Neural progenitor cell (in vitro differentiated cells): ENCODE data around the gene SBF2. TPM values are rescaled to one million over a fixed set of nuclear protein-coding genes. Genes with fewer than 3 reads are reported as not detected.

Experiments used
- DNase-seq: peaks from one replicate; pipeline ENCODE4 v3.0.0-alpha.2; 2016; ENCODE audit warnings: low spot score
- H2AFZ ChIP-seq: fragments of 200-600 bp; sonication (generic); replicated peaks from 2 replicates; pipeline ENCODE4 v1.6.1; 2016; ENCODE audit warnings: antibody characterized with exemption
- H3F3A ChIP-seq: fragments of 200-600 bp; sonication (generic); 2 replicates; pipeline ENCODE4 v1.6.1; 2016; ENCODE audit warnings: antibody characterized with exemption, low read depth
- H3K27ac ChIP-seq: fragments of 200-600 bp; sonication (generic); 2 replicates; pipeline ENCODE4 v1.5.1; 2016; ENCODE audit warnings: mild to moderate bottlenecking
- H3K27me3 ChIP-seq: fragments of 200-600 bp; sonication (generic); 2 replicates; pipeline ENCODE4 v1.6.1; 2016; ENCODE audit warnings: mild to moderate bottlenecking, moderate library complexity
- H3K36me3 ChIP-seq: fragments of 200-600 bp; sonication (generic); 2 replicates; pipeline ENCODE4 v1.5.1; 2016
- H3K4me1 ChIP-seq: fragments of 200-600 bp; sonication (generic); 2 replicates; pipeline ENCODE4 v1.6.1; 2016; ENCODE audit warnings: mixed run types
- H3K4me2 ChIP-seq: fragments of 200-600 bp; sonication (generic); 2 replicates; pipeline ENCODE4 v1.6.1; 2016
- H3K4me3 ChIP-seq: fragments of 200-600 bp; sonication (generic); 2 replicates; pipeline ENCODE4 v1.5.1; 2016
- H3K79me2 ChIP-seq: fragments of 200-600 bp; sonication (generic); 2 replicates; pipeline ENCODE4 v1.6.1; 2016; ENCODE audit warnings: low read depth
- H3K9ac ChIP-seq: fragments of 200-600 bp; sonication (generic); 2 replicates; pipeline ENCODE4 v1.6.1; 2016
- H3K9me3 ChIP-seq: fragments of 200-600 bp; sonication (generic); 2 replicates; pipeline ENCODE4 v1.5.1; 2016; ENCODE audit warnings: low read depth
- H4K20me1 ChIP-seq: fragments of 200-600 bp; sonication (generic); 2 replicates; pipeline ENCODE4 v1.6.1; 2016; ENCODE audit warnings: low read depth
- H3K27ac Mint-ChIP-seq: 3 replicates; pipeline ENCODE4 v1.8.0; 2021; ENCODE audit warnings: mixed read lengths
- H3K27me3 Mint-ChIP-seq: 2 replicates; pipeline ENCODE4 v1.8.0; 2022; ENCODE audit warnings: low read depth, mild to moderate bottlenecking, inconsistent platforms, moderate library complexity, mixed read lengths; ENCODE audit not compliant: insufficient read depth
- H3K36me3 Mint-ChIP-seq: 3 replicates; pipeline ENCODE4 v1.8.0; 2021; ENCODE audit warnings: mixed read lengths
- H3K4me1 Mint-ChIP-seq: 3 replicates; pipeline ENCODE4 v1.8.0; 2021; ENCODE audit warnings: mixed read lengths
- H3K4me3 Mint-ChIP-seq: 3 replicates; pipeline ENCODE4 v1.8.0; 2021; ENCODE audit warnings: mild to moderate bottlenecking, moderate library complexity, mixed read lengths
- H3K9me3 Mint-ChIP-seq: 3 replicates; pipeline ENCODE4 v1.8.0; 2020; ENCODE audit warnings: mixed read lengths
- EZH2 ChIP-seq: fragments of 200-600 bp; sonication (generic); IDR thresholded peaks from 2 replicates; pipeline ENCODE4 v1.6.1; 2017; ENCODE audit warnings: antibody characterized with exemption, mild to moderate bottlenecking, moderate library complexity
- EZH2phosphoT487 ChIP-seq: fragments of 200-600 bp; sonication (generic); IDR thresholded peaks from 2 replicates; pipeline ENCODE4 v1.6.1; 2017; ENCODE audit warnings: antibody characterized with exemption
- total RNA-seq: library from RNA; depleted of rRNA; stranded (reverse); fragments of >200 nt; gene quantifications from 2 replicates; pipeline ENCODE4 v1.2.3, GENCODE V29; 2015; ENCODE audit warnings: low replicate concordance
- TF ChIP-seq, protein P1 (sequence below): fragments of 200-600 bp; sonication (generic); IDR thresholded peaks from 2 replicates; pipeline ENCODE4 v1.5.1; 2017; ENCODE audit warnings: antibody characterized with exemption, mild to moderate bottlenecking

The SBF2 gene
- total RNA-seq, 1 donor from 2014 or later: 48.2 TPM

DNA sequence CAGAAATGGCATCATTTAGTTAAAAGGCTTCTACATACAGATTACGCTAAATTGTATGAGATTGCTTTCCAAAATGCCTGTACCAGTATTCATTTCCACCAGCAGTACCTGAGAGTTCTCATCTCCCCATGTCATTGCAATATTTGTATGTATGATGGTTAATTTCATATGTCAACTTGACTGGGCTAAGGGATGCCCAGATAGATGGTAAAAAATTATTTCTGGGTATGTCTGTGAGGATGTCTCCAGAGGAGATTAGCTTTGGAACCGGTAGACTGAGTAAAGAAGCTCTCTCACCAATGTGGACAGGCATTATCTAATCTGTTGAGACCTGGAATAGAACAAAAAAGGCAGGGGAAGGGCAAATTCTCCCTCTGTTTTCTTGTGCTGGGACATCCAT, 17.8 kb upstream of the SBF2 start:
- Histone ChIP-seq H3K27me3 (peaks cover 37% of the 10 kb centered on the region), H3K4me2 (no peak overlapping the region), H3K4me1 (peaks cover 28% of the 10 kb centered on the region), H2AFZ (no peak overlapping the region), H4K20me1 (no peaks in the 10 kb centered on the region), H3F3A (peaks cover 22% of the 10 kb centered on the region), H3K79me2 (no peaks in the 10 kb centered on the region), H3K27ac (no peak overlapping the region), H3K9ac (no peak overlapping the region), H3K9me3 (no peaks in the 10 kb centered on the region), H3K36me3 (no peaks in the 10 kb centered on the region), H3K4me3 (no peak overlapping the region)
- no peak overlapping the region for H3K27ac Mint-ChIP-seq
- TF ChIP-seq, protein P1, sequence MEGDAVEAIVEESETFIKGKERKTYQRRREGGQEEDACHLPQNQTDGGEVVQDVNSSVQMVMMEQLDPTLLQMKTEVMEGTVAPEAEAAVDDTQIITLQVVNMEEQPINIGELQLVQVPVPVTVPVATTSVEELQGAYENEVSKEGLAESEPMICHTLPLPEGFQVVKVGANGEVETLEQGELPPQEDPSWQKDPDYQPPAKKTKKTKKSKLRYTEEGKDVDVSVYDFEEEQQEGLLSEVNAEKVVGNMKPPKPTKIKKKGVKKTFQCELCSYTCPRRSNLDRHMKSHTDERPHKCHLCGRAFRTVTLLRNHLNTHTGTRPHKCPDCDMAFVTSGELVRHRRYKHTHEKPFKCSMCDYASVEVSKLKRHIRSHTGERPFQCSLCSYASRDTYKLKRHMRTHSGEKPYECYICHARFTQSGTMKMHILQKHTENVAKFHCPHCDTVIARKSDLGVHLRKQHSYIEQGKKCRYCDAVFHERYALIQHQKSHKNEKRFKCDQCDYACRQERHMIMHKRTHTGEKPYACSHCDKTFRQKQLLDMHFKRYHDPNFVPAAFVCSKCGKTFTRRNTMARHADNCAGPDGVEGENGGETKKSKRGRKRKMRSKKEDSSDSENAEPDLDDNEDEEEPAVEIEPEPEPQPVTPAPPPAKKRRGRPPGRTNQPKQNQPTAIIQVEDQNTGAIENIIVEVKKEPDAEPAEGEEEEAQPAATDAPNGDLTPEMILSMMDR: no peak
- TF ChIP-seq EZH2phosphoT487 (no peak), EZH2 (no peak)
- no peak overlapping the region for H3K4me3 Mint-ChIP-seq
- peaks cover 24% of the 10 kb centered on the region for H3K4me1 Mint-ChIP-seq
- H3K36me3 Mint-ChIP-seq: no peaks in the 10 kb centered on the region
- peaks cover 3% of the 10 kb centered on the region for H3K9me3 Mint-ChIP-seq
- H3K27me3 Mint-ChIP-seq: peaks cover 8% of the 10 kb centered on the region
- no peak for DNase-seq

DNA sequence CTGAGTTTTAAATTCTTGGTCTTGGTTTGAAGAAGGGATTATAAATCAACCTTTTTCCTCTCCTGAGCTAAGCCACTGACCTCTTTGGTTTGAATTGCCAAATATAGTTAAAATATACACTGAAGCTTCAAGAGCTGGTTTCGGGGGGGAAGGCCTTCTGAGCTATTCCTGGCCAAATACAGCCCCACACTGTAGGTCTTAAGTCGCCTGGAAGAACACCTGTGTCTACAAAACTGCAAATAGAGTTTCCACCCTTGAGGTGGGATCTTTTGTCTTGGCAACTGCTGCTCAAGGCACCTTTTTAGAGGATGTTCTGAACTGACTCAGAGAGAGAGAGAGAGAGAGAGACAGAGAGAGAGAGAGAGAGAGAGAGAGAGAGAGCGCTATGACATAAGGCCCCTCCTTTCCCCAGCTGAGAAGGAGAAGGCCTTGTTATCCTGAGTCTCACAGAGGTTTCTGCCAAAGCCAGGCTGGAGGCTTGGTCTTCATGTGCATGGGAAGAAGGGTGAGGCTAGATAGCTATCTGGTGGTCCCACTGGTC, 16.4 kb upstream of the SBF2 start:
- Histone ChIP-seq H3K4me2 (no peak overlapping the region), H3K79me2 (no peaks in the 10 kb centered on the region), H3K36me3 (no peaks in the 10 kb centered on the region), H3K27ac (no peak overlapping the region), H3K4me1 (peaks cover 25% of the 10 kb centered on the region), H2AFZ (no peak overlapping the region), H3F3A (peaks cover 22% of the 10 kb centered on the region), H3K27me3 (peaks cover 52% of the 10 kb centered on the region), H3K4me3 (no peak overlapping the region), H3K9ac (no peak overlapping the region), H4K20me1 (no peaks in the 10 kb centered on the region), H3K9me3 (no peaks in the 10 kb centered on the region)
- TF ChIP-seq, protein P1: no peak
- TF ChIP-seq EZH2phosphoT487 (no peak), EZH2 (no peak)
- H3K36me3 Mint-ChIP-seq: no peaks in the 10 kb centered on the region
- DNase-seq: no peak
- H3K27me3 Mint-ChIP-seq: peaks cover 16% of the 10 kb centered on the region
- no peak overlapping the region for H3K27ac Mint-ChIP-seq
- H3K9me3 Mint-ChIP-seq: peaks cover 3% of the 10 kb centered on the region
- H3K4me1 Mint-ChIP-seq: peaks cover 20% of the 10 kb centered on the region
- no peak overlapping the region for H3K4me3 Mint-ChIP-seq

DNA sequence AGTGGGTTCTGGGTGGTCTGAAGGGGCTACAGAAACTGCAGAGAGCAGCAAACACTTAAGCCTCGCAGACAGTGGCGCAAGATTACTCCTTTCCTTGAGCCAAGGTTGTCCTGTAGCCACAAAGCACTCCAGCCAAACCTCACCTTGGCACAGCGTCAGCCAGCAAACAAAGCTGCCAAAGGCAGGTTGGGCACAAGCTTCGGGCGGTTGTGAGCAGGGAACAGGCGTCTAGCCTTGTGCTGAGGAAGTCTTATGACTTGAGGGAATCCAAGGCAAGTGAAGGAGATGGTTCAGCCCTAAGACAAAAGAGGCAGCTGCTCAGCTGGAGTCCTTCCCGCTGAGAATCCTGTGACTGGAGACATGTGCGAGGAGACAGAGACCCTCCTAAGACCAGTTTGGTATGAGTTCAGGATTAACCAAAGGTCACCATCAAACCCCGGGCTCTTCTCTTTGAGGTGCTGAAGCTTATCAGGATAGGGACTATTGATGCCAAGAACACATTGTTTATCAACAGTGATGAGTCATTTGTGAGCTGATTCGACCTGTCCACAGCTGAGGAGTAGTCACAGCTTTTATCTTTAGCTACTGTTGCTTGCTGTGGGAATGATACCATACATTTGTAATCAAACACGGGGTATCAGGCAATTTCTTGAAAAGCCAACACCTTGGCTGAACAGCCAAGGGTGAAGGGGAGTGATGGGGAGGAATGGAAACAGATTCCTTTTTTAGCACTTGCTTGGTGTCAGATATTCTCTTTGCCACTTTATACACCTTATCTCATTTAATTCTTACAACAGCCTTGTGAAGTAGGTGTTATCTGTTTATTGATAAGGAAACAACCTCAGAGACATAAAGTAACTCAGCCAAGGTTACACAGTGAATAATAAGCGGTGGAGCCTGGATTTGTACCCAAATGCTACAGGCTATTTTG, 15.4 kb upstream of the SBF2 start:
- H3K4me2 ChIP-seq: peak overlapping the region; percentile 80
- DNase-seq: no peak
- no peak overlapping the region for H3K4me3 ChIP-seq
- no peaks in the 10 kb centered on the region for H3K9me3 ChIP-seq
- no peak overlapping the region for H3K27ac ChIP-seq
- TF ChIP-seq, protein P1: no peak
- TF ChIP-seq EZH2phosphoT487: no peak
- TF ChIP-seq EZH2: no peak
- H3F3A ChIP-seq: peaks cover 29% of the 10 kb centered on the region
- peaks cover 61% of the 10 kb centered on the region for H3K27me3 ChIP-seq
- Mint-ChIP-seq H3K27ac (no peak overlapping the region), H3K9me3 (peaks cover 3% of the 10 kb centered on the region), H3K4me1 (peaks cover 18% of the 10 kb centered on the region), H3K4me3 (no peak overlapping the region), H3K36me3 (no peaks in the 10 kb centered on the region), H3K27me3 (peaks cover 18% of the 10 kb centered on the region)
- H4K20me1 ChIP-seq: no peaks in the 10 kb centered on the region
- H3K9ac ChIP-seq: no peak overlapping the region
- no peaks in the 10 kb centered on the region for H3K36me3 ChIP-seq
- no peaks in the 10 kb centered on the region for H3K79me2 ChIP-seq
- H2AFZ ChIP-seq: no peak overlapping the region
- H3K4me1 ChIP-seq: peaks cover 26% of the 10 kb centered on the region
